GM19351 (cell line): Measurements from ENCODE around the gene SLC4A7.
"Not testable (repeated sequence)": the region's sequence is repeated elsewhere in the genome, so short reads cannot be mapped to it uniquely, and the experiment has no call there.

Source experiments
- ATAC-seq: cut with Tn5 transposase; IDR thresholded peaks from one replicate; pipeline ENCODE4 v1.9.1; 2021; ENCODE audit warnings: mild to moderate bottlenecking, moderate library complexity; ENCODE audit not compliant: unreplicated experiment

Gene SLC4A7

DNA sequence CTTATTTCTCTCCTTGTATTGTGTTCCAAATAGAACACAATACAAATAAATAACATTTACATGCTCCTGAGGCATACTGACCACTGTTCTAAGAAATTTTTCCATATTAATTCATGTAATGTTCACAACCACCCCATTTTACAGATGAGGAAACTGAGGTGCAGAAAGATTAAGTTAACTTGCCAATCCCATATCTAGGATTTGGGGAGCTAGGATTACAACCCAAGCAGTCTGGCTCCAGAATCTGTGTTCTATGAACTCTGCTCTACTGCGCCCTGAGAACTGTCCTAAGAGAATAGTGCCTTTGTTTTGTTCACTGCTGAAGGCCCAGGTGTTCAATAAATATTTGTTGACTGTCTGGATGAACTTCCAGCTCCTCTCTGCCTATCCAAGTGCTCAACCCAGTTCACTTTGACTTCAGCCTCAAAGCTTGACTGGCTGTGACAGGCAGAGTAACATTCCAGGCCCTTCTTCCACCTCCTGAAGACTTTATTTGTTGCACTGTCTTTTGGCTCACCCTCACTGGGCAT is 118.1 kb downstream of the SLC4A7 start:
- ATAC-seq: no peak

DNA sequence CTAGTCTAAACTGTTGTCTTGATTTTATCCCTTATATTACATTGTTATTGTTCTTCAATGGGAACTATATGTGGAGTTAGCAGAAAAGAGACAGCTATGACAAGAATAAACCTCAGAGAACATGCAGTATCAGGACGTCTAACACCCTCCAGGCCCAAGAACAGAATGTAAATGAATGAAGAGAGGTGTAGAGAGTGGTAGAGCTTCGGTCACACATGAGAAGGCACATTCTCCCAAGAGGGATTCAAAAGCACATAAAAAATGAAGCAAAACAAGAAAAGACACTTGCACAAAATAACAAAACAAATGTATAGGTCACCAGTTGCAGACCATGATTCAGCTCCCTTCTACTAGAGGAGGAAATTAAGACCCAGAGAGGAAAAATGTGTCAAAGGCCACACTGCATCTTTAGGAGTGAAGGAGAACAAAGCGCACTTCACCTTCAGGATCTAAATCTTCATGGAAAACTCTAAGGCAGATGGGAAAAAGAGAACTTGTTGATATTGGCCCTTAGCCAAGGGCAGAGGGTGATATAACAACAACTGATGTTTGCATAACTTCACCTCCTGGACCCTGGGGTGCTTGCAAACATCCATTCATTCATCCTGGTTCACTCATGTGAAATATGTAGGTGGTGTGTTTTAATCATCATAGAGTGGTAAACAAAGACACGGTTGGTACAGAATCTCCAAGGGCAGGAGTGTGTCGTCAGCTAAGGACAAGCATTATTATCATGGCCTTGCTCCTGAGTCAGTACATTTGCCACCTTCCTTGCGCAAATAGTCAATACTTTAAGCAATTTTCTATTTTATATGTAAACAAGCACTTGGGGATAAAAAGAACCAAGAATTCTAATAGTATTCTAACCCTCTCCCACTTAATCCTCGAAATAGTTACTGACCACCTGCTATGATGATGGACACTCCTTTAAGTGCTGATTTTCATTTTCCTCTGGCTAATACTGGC is 123.8 kb downstream of the SLC4A7 start:
- ATAC-seq: peak; percentile 41

DNA sequence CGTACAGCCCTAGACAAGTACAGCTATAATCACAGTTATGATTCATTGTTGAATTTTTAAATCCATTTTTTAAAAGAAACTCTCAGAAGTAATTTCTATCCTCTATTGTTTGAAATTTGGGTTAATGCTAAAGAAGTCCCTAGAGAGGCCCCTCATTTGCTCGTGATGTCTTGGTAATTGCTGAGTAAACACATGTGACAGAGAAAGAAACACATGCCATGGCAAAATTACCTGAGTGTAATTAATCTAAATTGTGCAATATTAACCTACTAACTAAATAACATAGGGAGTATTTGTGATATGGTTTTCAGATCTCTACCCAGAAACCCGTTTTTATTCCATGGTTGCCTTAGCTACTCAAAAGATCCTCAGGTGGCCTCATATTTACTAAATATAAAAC is 125.8 kb downstream of the SLC4A7 start:
- no peak for ATAC-seq

DNA sequence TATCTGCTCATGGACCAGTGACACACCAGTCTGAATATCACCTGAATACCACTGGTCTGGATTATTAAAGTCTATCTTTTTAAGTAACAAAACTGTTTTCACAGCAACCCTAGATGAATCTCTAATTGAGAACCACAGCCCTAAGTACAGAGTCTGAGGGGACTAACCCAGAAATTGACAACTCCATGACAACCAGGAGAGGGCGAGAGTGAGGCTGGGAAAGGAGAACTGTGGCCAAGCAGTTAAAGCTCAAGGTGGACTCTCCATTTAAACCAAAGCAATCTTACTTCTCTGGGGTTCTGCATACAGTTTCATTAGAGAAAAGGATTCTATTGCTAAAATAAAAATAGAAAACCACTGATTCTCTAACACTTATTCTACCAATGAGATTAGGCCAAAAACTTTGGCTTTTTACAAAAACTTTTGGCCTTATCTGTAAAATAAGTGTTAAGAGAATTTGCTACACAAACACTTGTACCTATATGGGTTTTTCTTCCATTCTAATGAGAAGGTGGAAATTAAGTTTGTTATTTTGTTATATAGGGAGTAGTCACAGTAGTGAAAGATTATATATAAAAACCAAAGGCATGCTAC is 126.4 kb downstream of the SLC4A7 start:
- ATAC-seq: peak; percentile 94

DNA sequence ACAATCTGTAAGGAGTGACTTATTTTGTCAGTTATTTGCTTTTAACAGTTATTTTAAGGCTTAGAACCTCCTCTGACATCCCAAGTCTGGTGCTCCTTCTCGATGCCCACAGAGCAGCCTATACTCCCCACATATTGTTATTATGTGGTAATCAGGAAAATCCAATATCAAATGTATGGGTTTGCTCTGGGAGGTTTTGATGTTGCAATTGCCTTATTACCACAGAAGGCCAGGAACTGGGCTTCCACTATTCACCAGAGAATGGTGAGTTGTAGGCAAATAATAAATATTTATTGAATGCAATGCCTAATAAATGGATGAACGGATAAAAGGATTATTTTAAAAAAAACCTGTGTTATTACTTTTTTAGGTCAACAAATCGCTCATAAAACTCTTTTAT is 127.2 kb downstream of the SLC4A7 start:
- no peak for ATAC-seq

DNA sequence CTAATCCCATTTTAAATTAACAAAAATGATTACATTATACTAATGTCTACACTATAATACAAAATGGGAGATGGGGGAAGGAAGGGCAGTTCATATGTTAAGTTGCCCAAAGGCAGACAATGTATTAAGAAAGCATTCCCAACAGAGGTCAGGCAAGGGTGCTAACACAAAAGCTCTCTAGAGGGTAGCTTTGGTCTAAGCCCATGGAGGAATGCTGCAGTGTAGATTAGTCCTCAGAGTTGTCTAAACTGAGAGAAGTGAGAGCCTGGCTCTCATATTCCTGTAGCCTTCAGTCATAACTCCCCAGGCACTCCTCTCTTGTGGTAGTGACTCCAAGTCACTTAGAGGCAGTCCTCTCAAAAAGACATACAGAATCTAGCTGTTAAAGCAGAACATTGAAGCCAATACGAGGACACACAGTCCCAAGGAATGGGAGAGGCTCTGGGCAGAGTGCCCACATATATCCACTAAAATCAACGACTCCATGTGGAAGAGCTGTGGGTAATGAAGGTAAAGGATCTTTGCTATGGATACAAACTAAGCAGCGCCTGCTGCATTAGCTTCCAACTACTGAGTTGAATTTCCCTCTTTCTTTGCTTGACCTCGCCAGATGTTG is 129.5 kb downstream of the SLC4A7 start:
- ATAC-seq: no peak

DNA sequence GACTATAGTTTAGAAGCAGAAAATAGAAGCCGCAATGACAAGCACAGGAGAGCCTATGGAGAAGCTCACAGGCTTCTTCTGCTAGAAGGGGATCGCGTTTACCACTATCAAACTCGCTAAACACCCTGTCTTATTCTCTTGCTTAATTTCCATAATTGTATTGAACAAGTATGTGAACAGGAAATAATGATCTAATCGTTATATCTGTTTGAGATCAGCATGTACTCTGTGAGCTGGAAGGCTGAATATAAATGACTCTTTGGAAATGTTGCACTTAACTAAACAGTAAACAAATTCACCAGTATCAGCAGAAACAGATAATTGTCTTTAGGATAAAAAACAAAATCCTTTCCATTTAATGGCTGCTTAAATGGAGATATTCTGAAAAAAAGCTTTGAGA is 130.0 kb downstream of the SLC4A7 start:
- no peak for ATAC-seq

DNA sequence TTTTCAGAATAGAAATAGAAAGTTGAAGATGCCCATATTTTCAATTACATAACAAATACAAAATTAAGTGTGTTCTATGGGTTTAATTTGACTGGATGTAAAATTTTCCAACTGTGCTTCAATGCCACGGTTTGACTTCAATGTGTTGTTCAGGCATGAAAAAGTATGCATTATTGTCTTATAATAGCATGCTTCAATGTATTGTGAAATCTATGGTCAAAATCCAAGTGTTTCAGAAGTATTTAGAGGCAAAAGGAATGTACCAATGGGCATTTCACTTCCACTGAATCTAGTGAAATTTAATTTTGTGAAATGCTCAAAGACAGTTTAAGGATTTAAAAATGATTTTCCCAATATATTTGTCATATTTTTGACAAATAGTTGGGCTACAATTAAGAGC is 131.0 kb downstream of the SLC4A7 start:
- ATAC-seq: no peak

DNA sequence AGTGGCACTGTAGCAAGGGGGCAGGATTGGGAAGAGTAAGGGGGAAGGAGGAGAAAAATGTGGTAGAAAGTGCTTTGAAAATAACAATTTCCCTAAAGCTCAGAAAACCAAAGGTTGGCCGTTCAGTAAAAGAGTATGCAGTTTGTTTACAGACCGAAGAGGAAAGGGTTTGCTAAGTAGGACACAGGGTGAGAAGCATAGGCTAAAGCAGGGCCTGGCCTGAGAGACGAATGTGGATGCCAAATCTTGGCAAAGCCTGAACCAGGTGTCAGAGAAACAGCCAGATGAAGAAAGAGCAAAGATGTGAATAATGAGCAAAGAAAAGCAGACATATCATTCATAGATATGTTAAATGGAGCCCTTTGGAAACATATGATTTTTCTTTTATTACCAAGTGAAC is 132.1 kb downstream of the SLC4A7 start:
- no peak for ATAC-seq

DNA sequence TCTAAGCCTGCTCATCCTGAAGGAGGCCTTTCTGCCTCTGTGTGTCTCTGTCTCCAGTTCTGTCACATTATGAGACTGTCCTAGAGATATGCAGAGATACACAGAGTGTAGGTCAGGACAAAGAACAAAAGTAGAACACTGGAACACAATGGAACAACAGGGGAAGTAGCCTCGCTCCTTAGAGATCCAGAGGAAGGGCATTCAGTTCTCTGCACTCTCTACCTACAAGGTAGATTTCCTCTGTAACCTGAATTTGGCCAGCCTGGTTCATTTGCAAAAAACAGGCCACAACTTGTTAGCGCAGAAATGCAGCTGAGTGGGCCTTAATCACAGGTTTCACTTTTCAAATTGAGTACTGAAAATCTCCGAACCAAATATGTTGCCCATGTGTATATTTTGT is 134.4 kb downstream of the SLC4A7 start:
- ATAC-seq: peak; percentile 87

DNA sequence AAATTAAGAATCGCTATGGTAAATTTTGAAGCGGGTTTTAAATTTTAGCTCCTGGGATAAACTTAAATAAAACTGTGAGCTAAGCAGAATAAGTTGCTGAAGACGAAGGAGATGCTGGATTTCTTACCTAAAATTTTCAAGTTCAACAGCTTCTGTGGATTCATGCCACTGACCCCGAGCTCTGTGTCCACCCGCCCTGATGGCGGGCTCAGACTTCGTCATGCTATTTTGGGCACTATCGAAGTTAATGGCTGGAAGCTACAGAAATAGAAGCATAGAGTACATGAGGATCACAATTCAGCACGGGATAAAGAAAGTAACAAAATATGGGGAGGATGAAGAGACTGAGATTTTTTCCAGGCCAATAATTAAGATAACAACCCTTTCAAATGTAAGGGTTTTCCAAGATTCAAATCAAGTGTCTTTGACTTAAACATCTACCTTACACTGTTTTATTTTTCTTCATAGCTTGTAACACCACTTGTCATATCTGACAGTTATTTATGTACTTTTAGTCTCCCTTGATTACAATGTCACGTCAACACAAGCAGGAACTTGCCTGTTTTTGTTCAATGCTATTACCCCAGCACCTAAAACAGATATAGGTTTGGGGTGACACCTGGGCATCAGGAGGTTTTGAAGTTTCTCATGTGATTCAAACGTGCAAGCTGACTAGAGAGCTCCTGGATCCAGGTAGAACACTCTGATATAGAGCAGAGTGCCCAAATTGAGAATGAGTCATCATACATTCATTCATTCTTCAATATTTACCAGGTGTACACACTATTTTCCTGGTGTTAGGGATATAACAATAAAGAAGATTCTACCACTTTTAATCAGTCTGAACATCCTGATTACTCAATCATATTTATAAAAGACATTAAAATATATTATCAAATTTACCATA is 138.0 kb downstream of the SLC4A7 start:
- ATAC-seq: no peak

DNA sequence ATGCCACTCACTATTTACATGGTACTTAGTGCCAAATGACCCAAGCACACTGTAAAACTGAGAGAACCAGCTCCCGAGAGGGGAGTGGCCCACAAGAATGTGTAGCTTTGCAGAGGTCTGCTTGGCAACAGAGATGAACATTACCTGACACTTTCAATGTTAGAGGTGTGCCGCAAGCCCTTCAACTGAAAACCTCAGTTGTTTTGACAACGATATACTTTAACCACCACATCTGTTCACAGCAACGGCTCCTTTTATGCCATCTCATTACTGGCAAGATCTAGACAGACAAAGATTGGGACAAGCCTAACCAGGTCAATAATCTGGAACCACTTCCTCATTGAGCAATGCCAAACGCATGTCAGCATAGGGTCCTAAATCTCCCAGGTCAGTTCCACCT is 138.7 kb downstream of the SLC4A7 start:
- no peak for ATAC-seq

DNA sequence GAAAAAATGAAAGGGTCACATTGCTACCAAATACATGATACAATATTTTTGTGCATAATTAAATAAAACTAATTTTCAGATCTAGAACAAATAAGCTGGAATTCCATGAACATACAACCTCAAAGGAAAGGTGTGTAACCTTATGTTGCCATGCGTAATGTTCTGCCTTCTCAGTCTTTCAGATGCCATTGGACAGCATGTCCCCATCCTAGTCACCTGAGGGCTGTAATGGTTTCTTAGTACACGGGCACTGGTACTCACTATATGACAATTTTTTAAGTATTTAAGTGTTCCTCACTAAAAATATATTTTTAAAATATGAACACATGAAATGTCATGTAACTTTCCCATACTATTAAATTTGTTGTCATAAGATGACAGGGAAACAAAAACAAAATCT is 139.1 kb downstream of the SLC4A7 start:
- ATAC-seq: no peak

DNA sequence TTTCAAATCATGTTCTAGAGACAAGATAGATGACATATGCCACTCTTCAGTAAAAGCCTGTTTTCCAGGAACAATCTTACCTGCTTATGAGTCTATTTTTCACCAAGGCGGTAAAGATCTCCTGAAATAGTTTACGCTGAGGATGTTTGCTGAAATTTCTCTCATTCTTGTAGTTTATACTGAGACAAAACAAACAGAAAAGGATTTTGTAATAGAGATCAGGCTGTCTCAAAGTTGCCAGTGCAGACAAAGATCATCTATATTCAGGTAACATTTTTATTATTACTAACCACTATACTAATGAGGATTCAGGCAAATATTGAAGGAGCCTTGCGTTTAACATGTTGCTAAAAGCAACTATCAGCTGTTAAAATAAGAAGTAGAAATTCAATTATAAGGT is 140.0 kb downstream of the SLC4A7 start:
- no peak for ATAC-seq

DNA sequence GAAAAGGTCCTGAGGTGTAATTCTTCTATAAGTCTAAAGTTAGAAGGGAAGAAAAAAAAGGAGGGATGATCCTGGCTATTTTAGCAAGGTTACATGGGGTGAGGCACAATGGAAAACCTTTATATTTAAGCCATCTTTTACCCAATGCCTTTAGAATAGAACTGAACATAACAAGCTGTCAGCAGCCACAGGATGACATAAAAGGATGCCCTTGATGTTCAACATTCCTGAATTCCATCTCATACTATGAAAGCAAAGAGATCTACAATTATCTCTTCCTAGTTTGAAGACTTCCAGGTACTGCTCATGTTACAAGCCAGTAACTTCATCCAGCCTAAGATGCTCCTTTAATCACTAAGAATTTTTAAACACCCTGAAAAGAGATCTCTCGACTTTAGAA is 141.9 kb downstream of the SLC4A7 start:
- no peak for ATAC-seq

DNA sequence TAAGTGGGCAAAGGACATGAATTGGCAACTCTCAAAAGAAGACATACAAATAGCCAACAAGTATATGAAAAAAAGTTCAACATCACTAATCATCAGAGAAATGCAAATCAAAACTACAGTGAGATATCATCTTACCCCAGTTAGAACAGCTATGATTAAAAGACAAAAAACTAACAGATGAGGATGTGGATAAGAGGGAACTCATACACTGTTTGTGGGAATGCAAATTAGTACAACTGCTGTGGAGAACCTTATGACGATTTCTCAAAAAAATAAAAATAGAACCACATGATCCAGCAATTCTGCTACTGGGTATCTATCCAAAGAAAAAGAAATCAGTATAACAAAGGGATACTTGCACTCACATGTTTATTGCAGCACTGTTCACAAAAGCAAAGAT is 143.7 kb downstream of the SLC4A7 start:
- ATAC-seq: no peak

DNA sequence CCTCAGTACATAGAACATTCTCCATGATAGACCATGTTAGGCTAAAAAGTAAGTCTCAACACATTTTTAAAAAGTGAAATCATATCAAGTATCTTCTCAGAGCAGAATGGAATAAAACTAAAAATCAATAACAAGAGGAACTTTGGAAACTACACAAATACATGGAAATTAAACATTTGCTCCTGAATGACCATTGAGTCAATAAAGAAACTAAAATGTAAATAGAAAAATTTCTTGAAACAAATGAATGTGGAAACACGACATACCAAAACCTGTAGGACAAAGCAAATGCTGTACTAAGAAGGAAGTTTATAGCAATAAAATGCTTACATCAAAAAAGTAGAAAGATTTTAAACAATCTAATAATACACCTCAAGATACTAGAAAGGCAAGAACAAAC is 148.6 kb downstream of the SLC4A7 start:
- ATAC-seq: no peak

DNA sequence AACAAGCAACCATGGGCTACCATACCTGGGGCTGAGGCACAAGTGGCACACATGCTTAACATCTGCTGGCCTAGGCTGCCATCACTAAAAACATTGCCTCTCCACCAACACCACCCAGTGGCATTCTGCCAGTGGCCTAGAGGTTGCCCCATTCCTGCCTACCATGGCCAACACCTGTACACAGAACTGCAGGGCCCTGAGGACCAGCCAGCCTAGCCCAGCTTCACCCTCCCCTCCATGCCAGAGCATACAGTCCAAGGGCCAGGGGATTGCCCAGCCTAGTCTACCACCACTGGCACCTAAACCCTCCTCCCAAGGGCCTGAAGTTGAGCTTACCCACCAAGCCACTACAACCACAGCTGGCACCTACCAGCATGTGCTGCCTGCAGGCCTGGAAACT is 150.3 kb downstream of the SLC4A7 start:
- no peak for ATAC-seq

DNA sequence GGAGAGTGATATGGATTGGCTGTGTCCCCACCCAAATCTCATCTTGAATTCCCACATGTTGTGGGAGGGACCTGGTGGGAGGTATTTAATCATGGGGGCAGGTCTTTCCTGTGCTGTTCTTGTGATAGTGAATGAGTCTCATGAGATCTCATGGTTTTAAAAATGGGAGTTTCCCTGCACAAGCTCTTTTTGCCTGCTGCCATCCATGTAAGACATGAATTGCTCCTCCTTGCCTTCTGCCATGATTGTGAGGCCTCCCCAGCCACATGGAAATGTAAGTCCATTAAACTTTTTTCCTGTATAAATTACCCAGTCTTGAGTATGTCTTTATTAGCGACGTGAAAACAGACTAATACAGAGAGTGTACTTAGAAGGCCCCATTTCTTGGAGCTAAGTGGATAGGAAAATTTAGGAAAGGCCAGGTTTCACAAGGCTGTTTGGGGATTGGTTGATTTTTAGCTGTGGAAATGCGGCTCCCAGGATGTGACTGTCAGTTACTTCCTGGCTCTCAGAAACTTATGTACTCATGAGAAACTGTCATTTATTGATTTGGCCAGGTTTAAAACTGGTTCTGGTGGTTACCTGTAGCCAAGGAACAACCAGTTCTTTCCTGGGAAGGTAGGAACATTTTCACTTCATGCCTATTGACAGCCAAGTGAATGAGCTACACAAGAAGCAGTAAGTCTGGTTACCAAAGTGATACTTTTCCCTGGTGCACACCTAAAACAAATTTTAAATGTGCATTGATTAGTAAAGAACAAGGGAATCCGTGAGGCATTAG is 155.0 kb downstream of the SLC4A7 start:
- ATAC-seq: not testable (repeated sequence)
